CD4-positive, alpha-beta T cell (primary cell): Measurements from ENCODE around the gene ANKH. TPM values are rescaled to one million over a fixed set of nuclear protein-coding genes. Genes with fewer than 3 reads are reported as not detected.
"Not testable (repeated sequence)": the region's sequence is repeated elsewhere in the genome, so short reads cannot be mapped to it uniquely, and the experiment has no call there.

Source experiments
- ATAC-seq: fragments of 200-7000 bp; cut with Tn5 transposase; one replicate; pipeline ENCODE4 v1.10.0; 2022; ENCODE audit warnings: mild to moderate bottlenecking; ENCODE audit not compliant: poor library complexity
- CTCF ChIA-PET: fragments of 350-600 bp; sonication (Branson Sonifier 250); formaldehyde crosslinking; loops from one replicate; lab custom pipeline; 2021; ENCODE audit warnings: antibody characterized with exemption, inconsistent platforms; lab: Charles Lee
- POLR2A ChIA-PET: fragments of 350-600 bp; sonication (Branson Sonifier 250); formaldehyde crosslinking; loops from one replicate; lab custom pipeline; 2021; ENCODE audit warnings: antibody characterized with exemption, inconsistent platforms; lab: Charles Lee
- DNase-seq, 14 experiments: peaks; one replicate each; pipeline ENCODE4 v3.0.0-alpha.2; 2013 to 2020; ENCODE audit warnings: mixed read lengths in 2 of 14
- H3K27ac ChIP-seq, 2 donors: one replicate each; pipeline versions ENCODE4 v1.5.1 to v1.7.0; 2013; ENCODE audit warnings: low read length in 2 of 2, low read depth in 1 of 2, mild to moderate bottlenecking in 1 of 2
- H3K27me3 ChIP-seq, 2 experiments: 1 replicate in 1 of 2; 2 replicates in 1 of 2; pipeline versions ENCODE4 v1.6.1 to v1.7.0; 2013; ENCODE audit warnings: low read length in 2 of 2, control low read depth in 1 of 2, mild to moderate bottlenecking in 1 of 2, moderate library complexity in 1 of 2; ENCODE audit not compliant: insufficient read depth in 2 of 2, control insufficient read depth in 1 of 2
- H3K36me3 ChIP-seq: one replicate; pipeline ENCODE4 v1.6.1; 2013; ENCODE audit warnings: low read length, control low read depth; ENCODE audit not compliant: insufficient read depth
- H3K4me1 ChIP-seq: one replicate; pipeline ENCODE4 v1.6.1; 2013; ENCODE audit warnings: low read length, control low read depth; ENCODE audit not compliant: insufficient read depth
- H3K4me3 ChIP-seq: one replicate; pipeline ENCODE4 v1.5.1; 2013; ENCODE audit warnings: mild to moderate bottlenecking, low read length, moderate library complexity
- H3K9me3 ChIP-seq, 2 experiments: 1 replicate in 1 of 2; 2 replicates in 1 of 2; pipeline versions ENCODE4 v1.6.1 to v1.7.0; 2013; ENCODE audit warnings: low read length in 2 of 2, mild to moderate bottlenecking in 2 of 2, control low read depth in 1 of 2, moderate library complexity in 1 of 2; ENCODE audit not compliant: control insufficient read depth in 1 of 2, insufficient read depth in 1 of 2
- H3K27ac Mint-ChIP-seq: one replicate; pipeline ENCODE4 v1.8.0; 2020; ENCODE audit warnings: mixed read lengths
- H3K27me3 Mint-ChIP-seq: one replicate; pipeline ENCODE4 v1.8.0; 2021; ENCODE audit warnings: mixed read lengths
- H3K36me3 Mint-ChIP-seq: one replicate; pipeline ENCODE4 v1.8.0; 2021; ENCODE audit warnings: low read depth, mixed read lengths
- H3K4me1 Mint-ChIP-seq: one replicate; pipeline ENCODE4 v1.8.0; 2021; ENCODE audit warnings: low read depth, mixed read lengths
- H3K4me3 Mint-ChIP-seq: one replicate; pipeline ENCODE4 v1.8.0; 2020; ENCODE audit warnings: mild to moderate bottlenecking, mixed read lengths
- H3K9me3 Mint-ChIP-seq: one replicate; pipeline ENCODE4 v1.8.0; 2020; ENCODE audit warnings: mixed read lengths
- intact Hi-C, 2 experiments: fragments of 100-400 bp; cut with DNase I in 1 of 2; cut with micrococcal nuclease in 1 of 2; formaldehyde crosslinking; loops; one replicate each; pipeline versions ENCODE4 v1.15.1 to v1.9.0; 2023 to 2025; cut with DNase I, micrococcal nuclease
- total RNA-seq, 174 experiments: library from RNA in 2 of 174; stranded (reverse) in 2 of 174; gene quantifications; one replicate each; pipeline ENCODE4 v1.2.3 and lab custom pipeline; 2021 to 2026
- TF ChIP-seq, protein P1 (sequence below): fragments of 200-600 bp; IDR thresholded peaks from one replicate; pipeline ENCODE4 v1.8.0; 2022; ENCODE audit warnings: antibody characterized with exemption, mild to moderate bottlenecking

Gene ANKH
- total RNA-seq, 2 experiments from 2014 or later, result 69.5 to 72.3 TPM

DNA sequence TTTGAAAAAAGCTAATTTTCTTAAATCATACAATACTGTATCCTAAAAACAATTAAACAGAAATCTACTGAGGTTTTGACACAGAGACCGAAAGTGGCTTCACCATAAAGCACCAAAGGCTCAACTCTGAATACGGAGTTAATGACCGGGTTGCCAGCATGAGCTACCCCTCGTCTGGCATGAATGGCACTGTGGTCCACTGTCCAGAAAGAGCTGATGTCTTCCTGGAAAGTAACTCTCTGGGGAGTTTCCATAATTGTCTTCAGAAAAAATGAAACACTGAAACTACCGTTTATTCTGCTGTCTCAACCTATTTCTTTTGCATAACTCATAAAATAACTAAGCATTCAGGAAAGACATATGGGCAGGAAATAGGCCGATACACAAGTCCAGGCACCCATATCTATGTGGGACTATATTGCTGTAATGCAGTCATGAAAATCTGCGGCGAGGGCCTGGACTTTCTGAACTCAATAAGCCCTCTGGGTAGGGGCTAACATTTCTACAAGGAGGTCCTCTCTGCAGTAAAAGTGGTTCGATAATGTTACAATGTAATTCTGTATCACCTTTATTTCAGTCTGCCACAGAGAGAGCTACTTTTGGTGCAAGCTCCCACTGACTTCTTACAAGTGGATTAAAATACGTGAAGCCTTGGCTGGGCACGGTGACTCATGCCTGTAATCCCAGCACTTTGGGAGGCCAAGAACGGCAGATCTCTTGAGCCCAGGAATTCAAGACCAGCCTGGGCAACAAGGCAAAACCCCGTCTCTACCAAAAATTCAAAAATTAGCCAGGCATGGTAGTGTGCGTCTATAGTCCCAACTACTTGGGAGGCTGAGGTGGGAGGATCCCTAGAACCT, 52.4 kb downstream of the ANKH start:
- TF ChIP-seq, protein P1, sequence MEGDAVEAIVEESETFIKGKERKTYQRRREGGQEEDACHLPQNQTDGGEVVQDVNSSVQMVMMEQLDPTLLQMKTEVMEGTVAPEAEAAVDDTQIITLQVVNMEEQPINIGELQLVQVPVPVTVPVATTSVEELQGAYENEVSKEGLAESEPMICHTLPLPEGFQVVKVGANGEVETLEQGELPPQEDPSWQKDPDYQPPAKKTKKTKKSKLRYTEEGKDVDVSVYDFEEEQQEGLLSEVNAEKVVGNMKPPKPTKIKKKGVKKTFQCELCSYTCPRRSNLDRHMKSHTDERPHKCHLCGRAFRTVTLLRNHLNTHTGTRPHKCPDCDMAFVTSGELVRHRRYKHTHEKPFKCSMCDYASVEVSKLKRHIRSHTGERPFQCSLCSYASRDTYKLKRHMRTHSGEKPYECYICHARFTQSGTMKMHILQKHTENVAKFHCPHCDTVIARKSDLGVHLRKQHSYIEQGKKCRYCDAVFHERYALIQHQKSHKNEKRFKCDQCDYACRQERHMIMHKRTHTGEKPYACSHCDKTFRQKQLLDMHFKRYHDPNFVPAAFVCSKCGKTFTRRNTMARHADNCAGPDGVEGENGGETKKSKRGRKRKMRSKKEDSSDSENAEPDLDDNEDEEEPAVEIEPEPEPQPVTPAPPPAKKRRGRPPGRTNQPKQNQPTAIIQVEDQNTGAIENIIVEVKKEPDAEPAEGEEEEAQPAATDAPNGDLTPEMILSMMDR, result no peak
- Histone ChIP-seq H3K27me3 (no peaks in the 10 kb centered on the region), H3K4me3 (no peak overlapping the region), H3K9me3 (no peaks in the 10 kb centered on the region), H3K4me1 (peaks cover 9% of the 10 kb centered on the region), H3K36me3 (peaks cover 3% of the 10 kb centered on the region), H3K27ac (no peak overlapping the region)
- intact Hi-C loops, result loop anchor here (5.0 to 10.0 kb wide), 2 partner anchors 48 to 74 kb away; no protein-coding TSS in a partner anchor
- ATAC-seq (no peak), DNase-seq (no peak)
- H3K4me1 Mint-ChIP-seq, result peaks cover 80% of the 10 kb centered on the region
- no peaks in the 10 kb centered on the region for H3K27me3 Mint-ChIP-seq
- peaks cover 26% of the 10 kb centered on the region for H3K36me3 Mint-ChIP-seq
- H3K27ac Mint-ChIP-seq, result no peak overlapping the region
- no peaks in the 10 kb centered on the region for H3K9me3 Mint-ChIP-seq
- no peak overlapping the region for H3K4me3 Mint-ChIP-seq
- POLR2A ChIA-PET, result no interaction called here
- CTCF ChIA-PET, result no interaction called here

DNA sequence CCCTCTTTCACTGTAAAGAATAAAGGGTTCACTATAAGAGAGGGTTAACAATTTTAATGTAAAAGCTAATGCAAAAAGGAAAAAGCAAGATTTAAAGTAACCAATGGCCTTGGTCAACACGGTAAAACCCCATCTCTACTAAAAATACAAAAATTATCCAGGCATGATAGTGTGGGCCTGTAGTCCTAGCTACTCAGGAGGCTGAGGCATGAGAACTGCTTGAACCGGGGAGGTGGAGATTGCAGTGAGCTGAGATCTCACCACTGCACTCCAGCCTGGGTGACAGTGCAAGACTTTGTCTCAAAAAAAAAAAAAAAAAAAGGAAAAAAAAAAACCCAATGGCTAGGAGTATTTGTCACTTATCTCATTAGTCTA, 53.8 kb downstream of the ANKH start:
- intact Hi-C loops, result loop anchor here (5.0 to 10.0 kb wide), 2 partner anchors 50 to 73 kb away; no protein-coding TSS in a partner anchor
- not testable (repeated sequence) for H3K4me3 ChIP-seq, H3K9me3 ChIP-seq, H3K9me3 Mint-ChIP-seq, H3K27me3 Mint-ChIP-seq, H3K4me3 Mint-ChIP-seq, H3K27ac ChIP-seq, DNase-seq, H3K36me3 ChIP-seq, H3K27me3 ChIP-seq, H3K27ac Mint-ChIP-seq, ATAC-seq
- Mint-ChIP-seq H3K4me1 (peaks cover 89% of the 10 kb centered on the region), H3K36me3 (peaks cover 26% of the 10 kb centered on the region)
- peaks cover 21% of the 10 kb centered on the region for H3K4me1 ChIP-seq
- ChIA-PET CTCF (interaction anchor here (0.7 kb wide), 1 partner anchor 124 kb away, joined by 3 read pairs; no protein-coding TSS in a partner anchor), POLR2A (interaction anchor here (0.6 kb wide), 1 partner anchor 49 kb away, joined by 3 read pairs; no protein-coding TSS in a partner anchor)

GRCh38 chr5:14816999-14817761, 54.4 kb downstream of the ANKH start:
- peaks cover 26% of the 10 kb centered on the region for H3K36me3 Mint-ChIP-seq
- Histone ChIP-seq H3K27ac (no peak overlapping the region), H3K4me1 (peaks cover 25% of the 10 kb centered on the region), H3K9me3 (no peaks in the 10 kb centered on the region), H3K36me3 (peaks cover 3% of the 10 kb centered on the region), H3K4me3 (no peak overlapping the region), H3K27me3 (no peaks in the 10 kb centered on the region)
- ATAC-seq, result no peak
- peaks cover 90% of the 10 kb centered on the region for H3K4me1 Mint-ChIP-seq
- no peaks in the 10 kb centered on the region for H3K27me3 Mint-ChIP-seq
- H3K4me3 Mint-ChIP-seq, result no peak overlapping the region
- TF ChIP-seq, protein P1, result no peak
- ChIA-PET CTCF (no interaction called here), POLR2A (interaction anchor here (0.6 kb wide), 1 partner anchor 50 kb away, joined by 3 read pairs; no protein-coding TSS in a partner anchor)
- DNase-seq, result no peak
- intact Hi-C loops, result loop anchor here (5.0 to 10.0 kb wide), 2 partner anchors 50 to 72 kb away; no protein-coding TSS in a partner anchor
- H3K27ac Mint-ChIP-seq, result peak overlapping the region; percentile 21
- H3K9me3 Mint-ChIP-seq, result no peaks in the 10 kb centered on the region
